HepG2 (cell line): ENCODE data around the gene POU2F1. TPM values are rescaled to one million over a fixed set of nuclear protein-coding genes. Genes with fewer than 3 reads are reported as not detected.

Experiments
- ATAC-seq: fragments of 200-7000 bp; cut with Tn5 transposase; 3 replicates; pipeline ENCODE4 v1.9.1; 2020; ENCODE audit warnings: mild to moderate bottlenecking, moderate library complexity
- BruUV-seq: library from RNA; stranded (reverse); fragments of 400-500 nt; replicated peaks from 2 replicates; lab custom pipeline; 2021; lab: Mats Ljungman, UMichigan
- CTCF ChIA-PET: fragments of 300-600 bp; formaldehyde crosslinking; extraction: SDS; loops from one replicate; lab custom pipeline; 2021; ENCODE audit warnings: low total read pairs, inconsistent platforms, low intra/inter-chr PET ratio; lab: Yijun Ruan, JAX
- POLR2A ChIA-PET: fragments of 350-600 bp; sonication (Branson Sonifier 250); formaldehyde crosslinking; loops from one replicate; lab custom pipeline; 2020; ENCODE audit warnings: antibody characterized with exemption, inconsistent platforms; lab: Yijun Ruan, JAX
- DNase-seq: peaks from one replicate; pipeline ENCODE4 v3.0.0-alpha.2; 2015; ENCODE audit warnings: low spot score
- FAIRE-seq: peaks from 3 replicates; lab custom pipeline; 2011; peaks lifted over from hg19 to GRCh38; lab: Jason Lieb, UNC
- H2AFZ ChIP-seq: one replicate; pipeline ENCODE4 v1.6.1; 2011; ENCODE audit warnings: low read length, inconsistent platforms
- H3K27ac ChIP-seq: fragments of 300-600 bp; 3 replicates; pipeline ENCODE4 v1.8.0; 2011; ENCODE audit warnings: mixed run types, mild to moderate bottlenecking, mixed read lengths, low read length, inconsistent platforms; ENCODE audit not compliant: insufficient read depth; ENCODE audit errors: extremely low read length
- H3K27me3 ChIP-seq, 2 experiments: fragments of 200-600 bp in 1 of 2; 2 replicates in 1 of 2; 3 replicates in 1 of 2; pipeline versions ENCODE4 v1.6.0 to v1.8.0; 2011; ENCODE audit warnings: low read length in 2 of 2, mild to moderate bottlenecking in 2 of 2, moderate library complexity in 2 of 2, inconsistent platforms in 1 of 2; ENCODE audit not compliant: insufficient read depth in 2 of 2, control insufficient read depth in 1 of 2
- H3K36me3 ChIP-seq, 2 experiments: fragments of 200-600 bp in 1 of 2; replicated peaks in 1 of 2; 2 replicates in 1 of 2; 3 replicates in 1 of 2; pipeline versions ENCODE4 v1.5.1 to v1.8.0; 2011; ENCODE audit warnings: low read length in 2 of 2, inconsistent platforms in 1 of 2; ENCODE audit not compliant: insufficient read depth in 2 of 2, control insufficient read depth in 1 of 2
- H3K4me1 ChIP-seq: 2 replicates; pipeline ENCODE4 v1.5.1; 2012; ENCODE audit warnings: low read length, inconsistent platforms; ENCODE audit not compliant: insufficient read depth
- H3K4me2 ChIP-seq: 2 replicates; pipeline ENCODE4 v1.6.0; 2011; ENCODE audit warnings: low read depth, low read length, inconsistent platforms
- H3K4me3 ChIP-seq, 3 experiments: fragments of 200-600 bp in 1 of 3; sonication (generic), shearing (Covaris generic) in 1 of 3; replicated peaks in 1 of 3; 2 replicates each; pipeline ENCODE4 v1.5.1; 2011 to 2016; ENCODE audit warnings: low read length in 3 of 3, inconsistent platforms in 2 of 3, low read depth in 2 of 3, mild to moderate bottlenecking in 2 of 3, control low read depth in 1 of 3, mixed read lengths in 1 of 3; ENCODE audit not compliant: insufficient read depth in 1 of 3
- H3K79me2 ChIP-seq: one replicate; pipeline ENCODE4 v1.6.1; 2011; ENCODE audit warnings: low read length, inconsistent platforms; ENCODE audit not compliant: insufficient read depth
- H3K9ac ChIP-seq: 2 replicates; pipeline ENCODE4 v1.6.0; 2011; ENCODE audit warnings: mild to moderate bottlenecking, low read depth, low read length, inconsistent platforms; ENCODE audit not compliant: insufficient read depth
- H3K9me3 ChIP-seq: 2 replicates; pipeline ENCODE4 v1.5.1; 2012; ENCODE audit warnings: mild to moderate bottlenecking, low read length
- H4K20me1 ChIP-seq: 2 replicates; pipeline ENCODE4 v1.6.0; 2011; ENCODE audit warnings: inconsistent platforms, mild to moderate bottlenecking, low read length, moderate library complexity; ENCODE audit not compliant: insufficient read depth
- AHDC1 ChIP-seq: sonication (generic); formaldehyde crosslinking; IDR thresholded peaks from 2 replicates; pipeline ENCODE4 v1.5.1; 2020; ENCODE audit warnings: mild to moderate bottlenecking, missing genetic modification reagents, borderline replicate concordance
- ATRX ChIP-seq: sonication (generic); formaldehyde crosslinking; IDR thresholded peaks from 2 replicates; pipeline ENCODE4 v1.4.0; 2020; ENCODE audit warnings: missing genetic modification reagents, borderline replicate concordance
- RBFOX2 ChIP-seq: fragments of 200-400 bp; formaldehyde crosslinking; IDR thresholded peaks from 2 replicates; pipeline ENCODE4 v1.6.1; 2017; ENCODE audit warnings: low read depth, mild to moderate bottlenecking, low read length
- RBM22 ChIP-seq: fragments of 200-400 bp; formaldehyde crosslinking; optimal IDR thresholded peaks from 2 replicates; pipeline ENCODE3; 2017; ENCODE audit warnings: mild to moderate bottlenecking, low read length, moderate library complexity
- SMAD9 ChIP-seq: sonication (generic); formaldehyde crosslinking; IDR thresholded peaks from 2 replicates; pipeline ENCODE4 v1.5.1; 2020; ENCODE audit warnings: mild to moderate bottlenecking, missing genetic modification reagents
- XRCC5 ChIP-seq: fragments of 200-400 bp; formaldehyde crosslinking; optimal IDR thresholded peaks from 2 replicates; pipeline ENCODE3; 2017; ENCODE audit warnings: mild to moderate bottlenecking, low read length
- ZEB1 ChIP-seq: IDR thresholded peaks from 2 replicates; pipeline ENCODE4 v1.6.1; 2012; ENCODE audit warnings: mild to moderate bottlenecking, low read depth, inconsistent platforms; ENCODE audit not compliant: insufficient replicate concordance
- ZFP82 ChIP-seq: sonication (generic); formaldehyde crosslinking; IDR thresholded peaks from 2 replicates; pipeline ENCODE4 v1.5.1; 2020; ENCODE audit warnings: mild to moderate bottlenecking, missing genetic modification reagents, borderline replicate concordance
- ZFX ChIP-seq: sonication (generic); formaldehyde crosslinking; IDR thresholded peaks from 2 replicates; pipeline ENCODE4 v1.4.0; 2020; ENCODE audit warnings: mild to moderate bottlenecking, low read depth, missing genetic modification reagents, moderate library complexity
- ZNF253 ChIP-seq: sonication (generic); formaldehyde crosslinking; IDR thresholded peaks from 2 replicates; pipeline ENCODE4 v1.8.0; 2022; ENCODE audit warnings: mild to moderate bottlenecking, missing genetic modification reagents, borderline replicate concordance
- ZNF556 ChIP-seq: sonication (generic); formaldehyde crosslinking; IDR thresholded peaks from 2 replicates; pipeline ENCODE4 v1.4.0; 2020; ENCODE audit warnings: mild to moderate bottlenecking, missing genetic modification reagents, borderline replicate concordance
- ZNF577 ChIP-seq: sonication (generic); formaldehyde crosslinking; IDR thresholded peaks from 2 replicates; pipeline ENCODE4 v1.4.0; 2020; ENCODE audit warnings: mild to moderate bottlenecking, low read depth, missing genetic modification reagents, borderline replicate concordance
- ZNF720 ChIP-seq: sonication (generic); formaldehyde crosslinking; IDR thresholded peaks from 2 replicates; pipeline ENCODE4 v1.4.0; 2020; ENCODE audit warnings: missing genetic modification reagents
- ZNF891 ChIP-seq: sonication (generic); formaldehyde crosslinking; IDR thresholded peaks from 2 replicates; pipeline ENCODE4 v1.5.0; 2020; ENCODE audit warnings: mild to moderate bottlenecking, missing genetic modification reagents
- ZSCAN25 ChIP-seq: sonication (generic); formaldehyde crosslinking; IDR thresholded peaks from 2 replicates; pipeline ENCODE4 v1.8.0; 2022; ENCODE audit warnings: mild to moderate bottlenecking, missing genetic modification reagents
- WGBS: methylation state at CpG from one replicate; pipeline ENCODE4 v1.1.6; 2017; ENCODE audit warnings: low lambda C conversion rate; 5-methylcytosine and 5-hydroxymethylcytosine counted together
- in situ Hi-C: cut with HindIII; loops from 2 replicates; pipeline ENCODE4 v1.10.0; 2017; ENCODE audit warnings: low pct_unique_long_range_greater_than_20kb; ENCODE audit not compliant: extremely low pct_ligation_motif_present
- intact Hi-C: fragments of 100-400 bp; cut with micrococcal nuclease; formaldehyde crosslinking; loops from one replicate; pipeline ENCODE4 v1.10.0; 2022; ENCODE audit not compliant: unreplicated experiment
- polyA plus RNA-seq, 8 experiments: library from polyadenylated mRNA; depleted of rRNA in 3 of 8; stranded (reverse) in 7 of 8; unstranded in 1 of 8; fragments of >200 nt; fragmentation: Illumina TruSeq in 4 of 8; extraction: Trizol in 4 of 8; gene quantifications; 2 replicates each; pipeline versions ENCODE4 v1.2.1 to v1.2.3, GENCODE V29; 2011 to 2016; ENCODE audit warnings: low read depth in 4 of 8, missing spikeins in 1 of 8, mixed read lengths in 1 of 8; ENCODE audit not compliant: insufficient read depth in 1 of 8
- total RNA-seq, 5 experiments: library from RNA; depleted of rRNA; stranded (reverse); fragments of >200 nt; fragmentation: Illumina TruSeq; extraction: Trizol; gene quantifications; 2 replicates each; pipeline ENCODE4 v1.2.3, GENCODE V29; 2016; ENCODE audit warnings: low read depth in 1 of 5

The POU2F1 gene
- total and polyA plus RNA-seq, 2 of the 13 experiments (the other 11 are each of a cell fraction or from before 2014, with no cell fraction given): 10.2 to 13.0 TPM

GRCh38 chr1:167430849-167431242 is 210.2 kb downstream of the POU2F1 start:
- H3K4me3 ChIP-seq: no peak overlapping the region; a peak in 1 of 6 replicates
- intact Hi-C loops: no loop called here
- H3K9ac ChIP-seq: no peak overlapping the region
- no peak overlapping the region for H3K27ac ChIP-seq
- no peaks in the 10 kb centered on the region for H3K36me3 ChIP-seq
- DNase-seq (no peak), FAIRE-seq (no peak), ATAC-seq (peak; percentile 38)
- H3K4me2 ChIP-seq: peak overlapping the region; percentile 34
- no peaks in the 10 kb centered on the region for H3K9me3 ChIP-seq
- in situ Hi-C loops: no loop called here
- no peaks in the 10 kb centered on the region for H3K79me2 ChIP-seq
- H3K4me1 ChIP-seq: peaks cover 21% of the 10 kb centered on the region
- no peaks in the 10 kb centered on the region for H4K20me1 ChIP-seq
- peaks cover 1 to 9% of the 10 kb centered on the region in 2 experiments; a peak in 3 of 5 replicates for H3K27me3 ChIP-seq
- BruUV-seq: no TSS peak
- no peak overlapping the region for H2AFZ ChIP-seq
- ChIA-PET POLR2A (no interaction called here), CTCF (no interaction called here)
- TF ChIP-seq RBM22 (no peak), XRCC5 (no peak), SMAD9 (no peak), ZNF556 (no peak), ZFP82 (CRISPR knock-in tag) (no peak), AHDC1 (no peak), ZNF253 (no peak), ATRX (no peak), ZNF577 (CRISPR knock-in tag) (no peak), ZEB1 (no peak), ZFX (CRISPR knock-in tag) (peak; percentile 0; the same call in 1 of the 2 replicates), ZSCAN25 (0 out of 2 replicates have a peak, but pooled peaks have one; percentile 35), ZNF720 (CRISPR knock-in tag) (no peak), ZNF891 (CRISPR knock-in tag) (peak; percentile 60; the same call in 1 of the 2 replicates), RBFOX2 (no peak)
- WGBS: 82% methylated on average over 7 of the region's 10 CpGs
